T1000 (cell line): ENCODE results near the gene SOCS7.

Experiments
- DNase-seq: peaks from one replicate; lab custom pipeline; 2025; ENCODE audit warnings: mixed read lengths; lab: John Stamatoyannopoulos, UW

SOCS7 gene

DNA sequence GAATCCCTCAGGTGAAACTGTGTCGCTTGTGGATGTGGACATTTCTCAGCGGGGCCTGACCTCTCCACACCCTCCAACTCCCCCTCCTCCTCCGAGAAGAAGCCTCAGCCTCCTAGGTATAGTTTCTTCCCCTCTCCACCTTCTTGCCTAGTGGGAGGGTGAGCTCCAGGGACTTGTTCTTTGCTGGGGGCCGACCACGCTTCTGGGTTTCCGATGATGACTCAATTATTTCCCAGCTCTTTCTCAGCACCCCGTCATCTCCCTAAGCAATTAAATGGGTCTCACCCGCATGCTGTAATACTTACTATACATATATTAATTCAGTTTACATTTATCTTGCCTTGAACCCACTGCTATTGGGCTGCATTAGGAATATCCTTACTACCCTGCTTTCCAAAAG, 13.1 kb downstream of the SOCS7 start:
- DNase-seq, result no peak

DNA sequence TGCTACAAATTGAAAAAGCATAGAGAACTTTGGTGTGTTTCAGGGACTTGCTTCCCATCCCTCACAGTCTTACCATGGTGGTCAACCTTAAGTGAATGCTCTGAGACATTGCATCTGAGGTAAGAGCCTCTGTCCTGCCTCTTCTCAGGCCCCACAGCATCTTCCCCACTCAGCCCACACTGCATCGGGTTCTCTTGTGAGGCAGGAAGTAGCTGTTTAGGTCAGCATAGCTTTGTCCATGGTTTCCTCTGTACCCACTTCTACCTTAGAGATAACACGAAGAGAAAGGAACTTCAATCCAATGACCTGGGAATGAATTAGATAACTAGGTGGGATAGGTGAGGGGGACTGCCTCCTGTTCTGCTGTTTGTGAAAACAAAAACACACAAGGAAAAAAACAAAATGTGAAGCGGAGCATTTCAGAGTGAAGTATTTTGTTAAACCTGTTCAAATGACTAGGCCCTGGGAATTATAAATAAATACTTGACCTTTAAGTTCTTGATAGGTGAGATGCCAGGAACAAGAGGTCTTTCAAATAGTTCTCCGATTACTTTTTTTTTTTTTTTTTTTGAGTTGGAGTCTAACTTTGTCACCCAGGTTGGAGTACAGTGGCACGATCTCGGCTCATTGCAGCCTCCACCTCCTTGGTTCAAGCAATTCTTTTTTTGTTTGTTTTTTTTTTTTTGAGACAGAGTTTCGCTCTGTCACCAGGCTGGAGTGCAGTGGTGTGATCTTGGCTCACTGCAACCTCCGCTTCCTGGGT, 17.7 kb downstream of the SOCS7 start:
- no peak for DNase-seq

DNA sequence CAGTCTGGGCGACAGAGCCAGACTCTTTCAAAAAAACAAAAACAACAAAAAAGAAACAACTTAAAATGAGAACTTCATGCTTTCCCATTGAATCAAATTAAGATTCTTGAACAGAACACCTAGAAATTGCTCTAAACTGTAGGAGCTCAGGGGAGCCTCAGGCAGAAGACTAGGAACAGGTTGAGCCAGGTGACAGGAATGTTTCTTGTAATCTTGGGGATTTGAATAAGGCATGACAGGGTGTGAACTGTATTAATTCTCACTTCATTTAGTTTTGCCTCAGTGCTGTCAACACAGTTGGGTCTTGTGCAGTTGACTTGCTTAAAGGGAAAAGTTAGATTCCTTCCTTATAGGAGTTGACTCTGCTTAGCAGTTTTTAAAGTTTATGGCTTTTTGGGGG, 27.8 kb downstream of the SOCS7 start:
- no peak for DNase-seq

DNA sequence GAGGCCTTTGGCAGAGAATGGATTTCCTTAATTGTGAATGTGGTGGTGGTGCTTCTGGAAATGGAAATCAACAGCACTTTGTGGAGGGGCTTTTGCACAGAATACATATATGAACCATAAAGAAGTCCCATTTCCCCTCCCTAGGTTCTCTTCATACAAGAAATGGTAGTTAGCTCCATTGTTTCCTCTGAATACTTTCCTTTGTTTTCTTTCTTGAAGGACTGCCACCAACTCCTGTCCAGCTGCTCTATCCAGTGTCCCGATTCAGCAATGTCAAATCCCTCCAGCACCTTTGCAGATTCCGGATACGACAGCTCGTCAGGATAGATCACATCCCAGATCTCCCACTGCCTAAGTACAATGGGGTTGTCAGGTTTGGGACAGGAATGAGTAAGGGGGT, 43.4 kb downstream of the SOCS7 start:
- DNase-seq, result no peak

- DNase-seq, result no peak
These were observed 45.6 kb downstream of the SOCS7 start for GRCh38 chr17:38397227-38397626.

DNA sequence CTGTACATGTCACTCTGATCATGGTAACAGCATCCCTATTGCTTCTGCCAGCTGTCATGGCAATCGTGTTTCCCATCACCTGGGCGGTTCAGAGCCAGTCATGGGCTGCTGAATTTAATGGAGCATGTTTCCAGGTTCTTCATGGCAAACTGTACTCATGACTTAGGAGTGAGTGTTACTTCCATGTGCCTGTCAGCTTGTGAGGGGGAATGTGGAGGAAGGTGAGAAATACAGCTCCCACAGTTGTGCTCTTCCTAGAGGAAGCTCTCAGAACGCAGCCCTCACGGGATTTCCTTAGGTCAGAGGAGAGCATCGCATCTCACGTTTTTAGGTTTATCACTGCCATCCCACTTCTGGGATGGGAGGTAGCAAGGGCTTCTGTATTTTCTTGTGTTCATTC, 48.6 kb downstream of the SOCS7 start:
- no peak for DNase-seq

GRCh38 chr17:38401459-38401858, 49.8 kb downstream of the SOCS7 start:
- no peak for DNase-seq

- DNase-seq, result no peak
These were observed 51.3 kb downstream of the SOCS7 start for GRCh38 chr17:38402897-38403296.

DNA sequence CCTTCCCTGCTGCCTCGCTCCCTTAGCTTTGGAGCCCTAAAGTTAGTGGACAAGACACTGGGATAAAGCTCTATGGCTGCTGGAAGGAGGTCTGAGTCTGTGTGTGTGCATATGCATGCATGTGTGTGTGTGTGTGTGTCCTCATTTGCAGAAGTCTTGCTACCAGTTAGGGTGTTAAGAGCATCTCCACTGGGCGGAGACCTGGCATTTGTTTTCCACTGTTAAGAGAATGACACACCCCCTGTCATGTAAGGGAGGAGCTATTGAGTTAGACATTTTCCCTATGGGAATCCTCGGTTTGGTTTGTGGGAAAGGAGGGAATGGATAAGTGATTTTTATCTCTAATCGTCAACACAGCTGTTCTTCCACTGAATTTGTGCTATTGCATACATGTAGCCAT, 51.8 kb downstream of the SOCS7 start:
- no peak for DNase-seq

- no peak for DNase-seq
These were observed 52.7 kb downstream of the SOCS7 start for GRCh38 chr17:38404174-38404943.

DNA sequence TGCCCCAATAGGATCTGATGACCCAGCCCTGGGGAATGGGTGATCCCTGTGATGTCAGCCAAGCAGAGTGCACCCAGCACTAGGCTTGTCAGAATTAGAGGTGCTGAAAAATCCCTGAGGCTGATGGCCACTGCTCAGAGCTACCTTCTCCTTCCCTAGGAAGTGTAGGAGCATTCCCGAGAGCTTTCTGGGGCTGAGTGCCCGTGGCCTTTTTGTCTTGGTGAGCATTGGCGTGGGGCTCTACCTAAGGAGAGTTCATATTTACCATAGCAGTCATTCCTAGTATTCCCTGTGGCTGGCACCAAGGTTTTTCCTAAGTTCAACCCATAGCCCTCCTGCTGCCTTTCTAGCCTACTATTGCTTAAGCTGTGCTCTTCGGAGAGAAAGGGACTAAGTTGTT, 54.0 kb downstream of the SOCS7 start:
- DNase-seq, result no peak

- DNase-seq, result no peak
These were observed 58.6 kb downstream of the SOCS7 start for GRCh38 chr17:38410201-38410600.

DNA sequence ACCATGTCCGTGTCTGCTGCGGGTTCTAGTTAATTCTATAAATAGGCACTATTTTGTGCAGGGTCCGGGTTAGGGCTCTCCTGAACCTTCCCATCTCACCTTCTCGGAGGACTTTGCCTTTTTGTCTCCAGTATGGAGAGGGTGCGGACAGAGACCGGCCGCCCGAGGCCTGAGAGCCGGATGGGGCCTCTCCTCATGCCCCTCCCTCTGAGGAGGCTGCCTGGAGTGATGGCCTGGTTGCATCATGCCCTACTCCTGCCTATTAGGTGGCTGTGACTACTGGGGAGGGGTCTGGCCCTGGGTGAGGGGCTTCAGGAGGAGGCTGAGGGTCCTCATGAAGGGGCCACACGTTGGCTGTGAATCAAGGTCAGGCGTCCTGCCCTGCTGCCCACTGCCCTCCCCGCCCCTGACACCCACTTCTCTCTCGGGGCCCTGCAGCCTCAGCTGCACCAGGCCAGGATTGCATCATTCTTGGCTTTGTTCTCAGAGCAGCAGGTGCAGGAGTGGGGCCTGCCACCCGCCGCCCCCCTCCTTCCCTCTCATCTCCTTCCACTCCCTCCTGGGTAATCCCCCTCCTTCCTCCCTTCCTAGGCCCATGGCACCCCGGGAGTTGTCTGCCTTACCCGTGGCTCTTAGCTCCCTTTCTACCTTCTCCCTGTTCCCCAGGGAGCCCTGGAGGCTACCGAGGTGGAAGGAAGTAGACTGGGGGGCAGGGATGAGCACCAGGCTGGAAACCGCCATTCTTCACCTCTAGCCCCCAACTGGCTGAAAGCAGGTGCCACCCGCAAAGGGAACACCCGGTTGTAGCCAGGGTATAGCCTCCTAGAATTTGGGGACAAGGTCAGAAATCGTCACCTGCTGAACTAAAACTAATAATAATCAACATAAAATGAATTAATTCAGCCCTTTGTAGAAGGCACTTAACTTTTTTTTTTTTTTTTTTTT, 63.9 kb downstream of the SOCS7 start:
- DNase-seq, result no peak

DNA sequence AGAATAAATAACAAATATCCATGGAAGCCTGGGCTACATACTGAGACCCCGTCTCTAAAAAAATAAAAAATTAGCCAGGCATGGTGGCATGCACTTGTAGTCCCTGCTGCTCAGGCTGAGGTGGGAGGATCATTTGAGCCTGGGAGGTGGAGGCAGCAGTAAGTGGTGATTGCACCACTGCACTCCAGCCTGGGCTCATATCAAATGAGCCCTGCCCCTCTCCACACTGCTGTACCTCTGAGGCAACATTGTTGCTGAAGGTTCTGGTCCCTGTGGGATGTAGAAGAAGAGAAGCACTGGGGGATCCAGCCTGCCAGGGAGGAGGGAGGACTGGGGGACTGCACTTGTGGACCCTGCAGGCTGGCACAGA, 65.2 kb downstream of the SOCS7 start:
- no peak for DNase-seq

DNA sequence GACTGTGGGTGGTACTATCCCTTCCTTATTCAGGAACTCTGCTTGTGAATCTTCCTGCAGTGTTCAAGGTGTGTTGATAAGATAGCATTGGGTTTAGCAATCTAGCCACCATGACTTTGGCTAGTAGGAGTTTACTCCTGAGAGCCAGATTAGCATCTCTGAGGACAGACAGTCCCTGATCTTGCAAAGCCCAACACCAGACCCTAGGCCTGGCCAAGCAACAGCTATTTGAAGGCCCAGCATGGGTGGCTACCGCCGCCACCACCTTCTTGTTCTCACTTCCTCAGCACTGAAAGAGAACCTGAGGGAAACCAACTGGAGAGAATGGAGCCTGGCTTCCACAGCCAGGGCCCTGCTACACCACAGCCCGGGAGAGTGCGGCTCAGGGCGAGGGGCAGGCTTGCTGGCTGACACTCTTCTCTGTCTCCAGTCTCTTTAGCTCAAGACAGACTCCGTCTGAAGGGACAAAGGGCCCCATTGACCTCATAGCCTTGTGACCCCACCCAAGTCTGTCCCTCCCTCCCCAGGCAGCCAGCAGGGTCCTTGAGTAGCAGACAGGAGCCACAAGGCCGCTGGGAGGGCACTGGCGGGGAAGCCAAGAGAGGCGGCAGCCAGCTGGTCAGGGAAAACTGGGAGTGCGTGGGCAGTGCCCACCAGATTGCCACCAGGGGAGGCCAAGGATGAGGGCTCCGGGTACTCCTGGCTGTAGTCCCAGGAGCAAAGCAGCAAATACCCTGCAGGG, 65.7 kb downstream of the SOCS7 start:
- no peak for DNase-seq

GRCh38 chr17:38418062-38418692, 66.5 kb downstream of the SOCS7 start:
- DNase-seq, result no peak

DNA sequence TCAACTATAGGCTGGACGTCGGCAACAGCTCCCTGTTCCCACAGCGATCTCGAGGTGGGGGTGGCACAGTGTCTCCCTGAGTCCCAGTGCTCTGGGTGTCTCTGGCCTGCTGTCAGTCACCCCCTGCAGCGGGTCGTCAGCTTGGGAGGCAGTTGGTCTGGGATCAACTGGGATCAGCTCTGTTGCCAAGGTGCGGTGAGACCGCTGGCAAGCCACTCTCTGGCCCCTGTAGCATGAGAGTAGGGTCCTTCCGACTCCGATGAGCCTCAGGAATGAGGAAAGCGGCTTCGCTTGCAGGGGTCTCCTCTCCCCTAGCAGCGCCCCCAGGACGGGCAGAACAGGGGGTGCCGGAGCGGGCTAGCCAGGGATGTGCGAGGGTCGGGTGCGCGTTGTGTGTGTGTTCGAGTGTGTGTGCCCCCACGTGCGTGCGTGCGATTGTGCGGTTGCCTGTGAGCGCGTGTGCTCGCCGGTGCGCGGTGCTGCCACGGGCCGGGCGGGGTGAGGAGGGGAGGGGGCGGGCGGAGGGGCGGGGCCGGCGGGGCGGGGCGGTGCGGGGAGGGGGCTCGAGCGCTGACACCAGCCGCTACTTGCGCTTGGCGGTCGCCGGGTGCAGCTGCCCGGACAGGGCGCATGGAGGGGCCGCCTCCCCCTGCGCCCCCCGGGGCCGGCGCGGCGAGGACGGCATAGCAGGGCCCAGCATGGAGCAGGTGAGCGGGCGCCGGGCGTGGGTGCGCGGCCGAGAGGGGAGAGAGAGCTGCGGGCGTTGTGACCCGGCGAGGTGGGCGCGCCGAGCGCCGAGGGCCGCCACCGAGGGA, 67.3 kb downstream of the SOCS7 start:
- DNase-seq, result no peak

DNA sequence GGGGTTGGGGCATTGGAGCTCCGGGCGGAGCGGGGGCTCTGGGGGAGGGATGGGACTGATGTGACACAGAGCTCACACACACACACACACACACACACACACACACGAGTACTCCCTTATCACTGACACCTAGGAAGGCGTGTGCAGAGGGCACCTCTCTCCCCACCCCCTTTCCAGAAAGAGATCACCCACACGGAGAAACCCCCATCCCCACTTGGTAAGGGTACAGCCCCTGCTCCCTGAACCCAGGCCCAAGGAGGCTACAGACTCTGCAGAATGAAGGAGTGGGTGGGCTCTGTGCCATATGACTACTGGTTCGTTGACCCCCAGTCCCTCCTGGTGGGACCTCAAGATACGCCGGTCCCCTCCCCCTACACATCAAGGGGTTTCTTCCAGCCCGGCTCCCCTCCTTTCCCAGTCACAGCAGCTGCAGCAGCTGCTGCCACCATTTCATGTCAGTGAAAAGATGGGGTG, 67.9 kb downstream of the SOCS7 start:
- DNase-seq, result no peak

DNA sequence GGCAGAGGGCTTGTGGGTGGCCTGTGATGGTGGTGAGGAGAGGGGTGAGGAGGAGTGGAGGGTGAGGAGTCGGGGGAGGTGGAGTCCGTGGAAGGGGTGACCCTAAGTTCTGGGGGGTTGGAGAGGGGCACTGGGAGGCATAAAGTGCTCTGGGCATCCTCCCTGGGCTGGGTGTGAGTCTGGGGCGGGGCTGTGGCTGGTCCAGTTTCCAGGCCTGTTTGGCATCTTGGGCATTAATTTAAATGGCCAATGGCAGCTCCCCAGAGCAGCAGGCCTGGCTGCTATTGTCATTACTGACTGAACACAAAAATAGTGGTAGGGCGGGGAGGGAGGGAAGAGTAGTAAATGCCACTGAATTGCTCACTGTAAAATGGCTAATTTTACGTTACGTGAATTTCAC, 68.9 kb downstream of the SOCS7 start:
- DNase-seq, result no peak

DNA sequence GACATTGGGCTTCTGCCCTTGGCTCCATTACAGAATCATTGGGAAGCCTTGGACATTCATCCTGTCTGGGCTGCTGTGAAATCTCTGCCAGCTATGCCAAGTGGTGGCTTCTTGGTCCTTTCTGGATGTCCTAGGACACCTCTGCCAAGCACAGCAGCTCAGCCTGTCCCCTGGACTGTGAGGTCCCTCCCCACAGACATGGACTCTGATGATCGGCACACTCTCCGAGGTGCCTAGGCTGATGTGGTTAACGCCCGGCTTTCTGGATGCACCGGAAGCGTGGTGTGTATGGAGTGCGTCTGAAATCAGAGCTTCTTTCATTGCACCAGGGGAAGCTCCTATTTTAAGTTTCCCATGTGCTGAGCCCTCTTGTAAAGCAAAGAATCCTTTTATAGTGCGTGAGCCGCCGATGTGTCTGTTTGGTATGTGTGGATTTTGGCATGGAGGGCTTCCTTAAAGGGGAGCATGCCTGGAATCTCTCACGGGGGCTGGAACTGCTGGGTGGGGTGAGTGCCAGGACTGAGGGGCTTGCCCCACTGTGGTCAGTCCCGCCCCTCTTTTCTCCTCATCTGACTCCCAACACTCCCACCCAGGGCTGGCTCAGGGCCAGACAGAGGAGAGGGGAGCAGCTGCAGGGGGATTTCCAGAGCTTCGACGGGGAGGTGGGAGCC, 69.7 kb downstream of the SOCS7 start:
- no peak for DNase-seq
